Right atrium auricular region (tissue), 2 donors: ENCODE results near the gene ULK4. TPM values are rescaled to one million over a fixed set of nuclear protein-coding genes. Genes with fewer than 3 reads are reported as not detected.
"Not testable (repeated sequence)": the region's sequence is repeated elsewhere in the genome, so short reads cannot be mapped to it uniquely, and the experiment has no call there.

Experiments used
- DNase-seq: peaks from one replicate; pipeline ENCODE4 v3.0.0-alpha.2; 2019; ENCODE audit warnings: low spot score
- H3K27ac ChIP-seq, 2 donors: fragments of 200-600 bp; sonication (generic); 1 replicate in 1 of 2; 2 replicates in 1 of 2; pipeline ENCODE4 v1.5.1; 2016 to 2019
- H3K27me3 ChIP-seq, 2 donors: fragments of 200-600 bp; sonication (generic); one replicate each; pipeline versions ENCODE4 v1.5.1 to v1.6.0; 2017 to 2019
- H3K36me3 ChIP-seq: fragments of 200-600 bp; sonication (generic); one replicate; pipeline ENCODE4 v1.5.1; 2016
- H3K4me1 ChIP-seq, 2 donors: fragments of 200-600 bp; sonication (generic); one replicate each; pipeline versions ENCODE4 v1.5.1 to v1.6.0; 2017 to 2019
- H3K4me3 ChIP-seq, 2 donors: fragments of 200-600 bp; sonication (generic); 1 replicate in 1 of 2; 2 replicates in 1 of 2; pipeline ENCODE4 v1.5.1; 2017 to 2019; ENCODE audit warnings: mild to moderate bottlenecking in 1 of 2, moderate library complexity in 1 of 2
- H3K9me3 ChIP-seq, 2 donors: fragments of 200-600 bp; sonication (generic); one replicate each; pipeline ENCODE4 v1.5.1; 2019
- total RNA-seq, 2 donors: library from RNA; depleted of rRNA; stranded (reverse); fragments of >200 nt; gene quantifications; one replicate each; pipeline ENCODE4 v1.1.0, GENCODE V29; 2016
- TF ChIP-seq, protein P1 (sequence below), 2 donors: fragments of 200-600 bp; sonication (generic); IDR thresholded peaks; one replicate each; pipeline ENCODE4 v1.5.1; 2019; ENCODE audit warnings: antibody characterized with exemption in 2 of 2

The ULK4 gene
- total RNA-seq, 2 donors from 2014 or later: 7.1 to 10.1 TPM

DNA sequence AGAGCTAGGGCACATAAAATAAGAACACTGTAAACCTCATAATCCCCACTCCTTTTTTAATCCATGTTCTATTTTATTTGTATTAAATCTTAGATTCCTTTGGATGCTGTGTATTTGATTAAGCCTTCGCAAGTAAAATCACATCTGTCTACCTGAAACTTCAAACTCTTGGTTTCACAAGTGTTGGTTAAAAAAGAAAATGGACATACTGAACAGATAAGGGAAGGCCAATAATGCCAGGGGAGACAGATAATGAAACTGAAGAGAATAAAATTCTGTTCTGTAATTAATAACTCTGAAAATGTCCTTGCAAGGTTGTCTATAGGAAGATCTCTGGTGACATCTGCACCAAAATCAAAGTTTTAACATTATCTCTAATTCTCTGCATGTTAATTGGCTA lies 114.2 kb downstream of the ULK4 start:
- Histone ChIP-seq H3K4me3 (no peak overlapping the region), H3K27me3 (no peaks in the 10 kb centered on the region), H3K4me1 (no peaks in the 10 kb centered on the region), H3K36me3 (no peaks in the 10 kb centered on the region), H3K27ac (no peak overlapping the region), H3K9me3 (no peaks in the 10 kb centered on the region)
- DNase-seq: no peak
- TF ChIP-seq, protein P1, sequence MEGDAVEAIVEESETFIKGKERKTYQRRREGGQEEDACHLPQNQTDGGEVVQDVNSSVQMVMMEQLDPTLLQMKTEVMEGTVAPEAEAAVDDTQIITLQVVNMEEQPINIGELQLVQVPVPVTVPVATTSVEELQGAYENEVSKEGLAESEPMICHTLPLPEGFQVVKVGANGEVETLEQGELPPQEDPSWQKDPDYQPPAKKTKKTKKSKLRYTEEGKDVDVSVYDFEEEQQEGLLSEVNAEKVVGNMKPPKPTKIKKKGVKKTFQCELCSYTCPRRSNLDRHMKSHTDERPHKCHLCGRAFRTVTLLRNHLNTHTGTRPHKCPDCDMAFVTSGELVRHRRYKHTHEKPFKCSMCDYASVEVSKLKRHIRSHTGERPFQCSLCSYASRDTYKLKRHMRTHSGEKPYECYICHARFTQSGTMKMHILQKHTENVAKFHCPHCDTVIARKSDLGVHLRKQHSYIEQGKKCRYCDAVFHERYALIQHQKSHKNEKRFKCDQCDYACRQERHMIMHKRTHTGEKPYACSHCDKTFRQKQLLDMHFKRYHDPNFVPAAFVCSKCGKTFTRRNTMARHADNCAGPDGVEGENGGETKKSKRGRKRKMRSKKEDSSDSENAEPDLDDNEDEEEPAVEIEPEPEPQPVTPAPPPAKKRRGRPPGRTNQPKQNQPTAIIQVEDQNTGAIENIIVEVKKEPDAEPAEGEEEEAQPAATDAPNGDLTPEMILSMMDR (IDR thresholded peaks at IDR 0.05): no peak

DNA sequence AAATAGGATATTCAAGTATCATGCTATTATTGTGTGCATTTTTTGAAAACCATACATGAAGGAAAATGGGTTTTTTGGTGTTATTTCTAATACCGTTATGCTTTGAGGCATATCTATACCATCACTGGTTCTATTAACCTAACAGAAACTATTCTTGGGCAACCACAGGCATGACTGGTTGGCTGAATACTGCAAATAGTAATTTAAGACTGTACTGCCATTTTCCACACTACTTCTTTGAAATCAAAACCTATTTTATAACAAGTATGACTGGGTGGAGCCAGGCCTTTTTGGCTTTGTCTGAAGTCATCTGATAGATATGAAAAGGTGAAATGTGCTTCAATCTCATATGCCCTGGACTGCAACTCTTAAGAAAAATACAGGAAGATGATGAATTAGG lies 115.1 kb downstream of the ULK4 start:
- no peaks in the 10 kb centered on the region for H3K27me3 ChIP-seq
- no peak overlapping the region for H3K4me3 ChIP-seq
- H3K9me3 ChIP-seq: no peaks in the 10 kb centered on the region
- no peak overlapping the region for H3K27ac ChIP-seq
- no peak for DNase-seq
- H3K4me1 ChIP-seq: no peaks in the 10 kb centered on the region
- no peaks in the 10 kb centered on the region for H3K36me3 ChIP-seq
- TF ChIP-seq, protein P1 (IDR thresholded peaks at IDR 0.05): no peak

DNA sequence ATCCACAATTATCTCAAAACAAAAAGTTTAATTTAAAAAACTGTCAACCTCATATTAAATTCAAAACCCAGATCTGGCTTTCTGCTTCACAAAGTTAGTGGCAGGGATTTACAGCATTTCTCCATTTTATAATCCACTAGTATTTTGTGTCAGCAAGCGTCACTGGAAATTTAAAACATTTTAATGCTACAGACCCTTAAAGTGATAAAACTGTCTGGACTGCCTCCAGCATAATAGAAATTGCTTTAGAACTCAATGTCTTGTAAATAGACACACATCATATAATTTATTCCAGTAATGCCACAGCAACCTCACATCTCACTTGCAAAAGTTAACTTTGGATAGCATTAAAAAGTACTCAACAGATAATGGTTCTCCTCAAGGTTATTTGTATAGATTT lies 116.1 kb downstream of the ULK4 start:
- no peak overlapping the region for H3K4me3 ChIP-seq
- DNase-seq: no peak
- H3K36me3 ChIP-seq: no peaks in the 10 kb centered on the region
- no peaks in the 10 kb centered on the region for H3K4me1 ChIP-seq
- H3K27ac ChIP-seq: no peak overlapping the region
- TF ChIP-seq, protein P1 (IDR thresholded peaks at IDR 0.05): no peak
- no peaks in the 10 kb centered on the region for H3K27me3 ChIP-seq
- H3K9me3 ChIP-seq: no peaks in the 10 kb centered on the region

DNA sequence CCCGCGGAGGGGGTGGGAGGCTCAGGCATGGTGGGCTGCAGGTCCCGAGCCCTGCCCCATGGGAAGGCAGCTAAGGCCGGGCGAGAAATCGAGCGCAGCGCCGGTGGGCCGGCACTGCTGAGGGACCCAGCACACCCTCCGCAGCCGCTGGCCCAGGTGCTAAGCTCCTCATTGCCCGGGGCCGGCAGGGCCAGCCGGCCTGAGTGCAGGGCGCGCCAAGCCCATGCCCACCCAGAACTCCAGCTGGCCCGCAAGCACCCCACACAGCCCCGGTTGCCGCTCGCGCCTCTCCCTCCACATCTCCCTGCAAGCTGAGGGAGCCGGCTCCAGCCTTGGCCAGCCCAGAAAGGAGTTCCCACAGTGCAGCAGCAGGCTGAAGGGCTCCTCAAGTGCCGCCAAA lies 117.6 kb downstream of the ULK4 start:
- not testable (repeated sequence) for H3K36me3 ChIP-seq, H3K4me1 ChIP-seq, H3K27me3 ChIP-seq, H3K4me3 ChIP-seq, DNase-seq, H3K27ac ChIP-seq, H3K9me3 ChIP-seq

DNA sequence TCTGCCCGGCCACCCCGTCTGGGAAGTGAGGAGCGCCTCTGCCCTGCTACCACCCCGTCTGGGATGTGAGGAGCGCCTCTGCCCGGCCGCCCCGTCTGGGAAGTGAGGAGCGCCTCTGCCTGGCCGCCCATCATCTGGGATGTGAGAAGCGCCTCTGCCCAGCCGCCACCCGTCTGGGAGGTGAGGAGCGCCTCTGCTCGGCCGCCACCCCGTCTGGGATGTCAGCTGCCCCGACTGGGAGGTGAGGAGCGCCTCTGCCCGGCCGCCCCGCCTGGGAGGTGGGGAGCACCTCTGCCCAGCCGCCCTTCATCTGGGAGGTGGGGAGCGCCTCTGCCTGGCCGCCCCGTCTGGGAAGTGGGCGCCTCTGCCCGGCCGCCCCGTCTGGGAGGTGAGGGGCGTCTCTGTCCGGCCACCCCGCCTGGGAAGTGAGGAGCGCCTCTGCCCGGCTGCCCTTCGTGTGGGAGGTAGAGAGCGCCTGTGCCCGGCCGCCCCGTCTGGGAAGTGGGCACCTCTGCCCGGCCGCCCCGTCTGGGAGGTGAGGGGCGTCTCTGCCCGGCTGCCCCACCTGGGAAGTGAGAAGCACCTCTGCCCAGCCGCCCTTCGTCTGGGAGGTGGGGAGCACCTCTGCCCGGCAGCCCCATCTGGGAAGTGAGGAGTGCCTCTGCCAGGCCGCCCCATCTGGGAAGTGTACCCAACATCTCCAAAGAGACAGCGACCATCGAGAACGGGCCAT lies 120.8 kb downstream of the ULK4 start:
- not testable (repeated sequence) for H3K27ac ChIP-seq, H3K9me3 ChIP-seq, H3K27me3 ChIP-seq, H3K36me3 ChIP-seq, H3K4me3 ChIP-seq, H3K4me1 ChIP-seq, DNase-seq

DNA sequence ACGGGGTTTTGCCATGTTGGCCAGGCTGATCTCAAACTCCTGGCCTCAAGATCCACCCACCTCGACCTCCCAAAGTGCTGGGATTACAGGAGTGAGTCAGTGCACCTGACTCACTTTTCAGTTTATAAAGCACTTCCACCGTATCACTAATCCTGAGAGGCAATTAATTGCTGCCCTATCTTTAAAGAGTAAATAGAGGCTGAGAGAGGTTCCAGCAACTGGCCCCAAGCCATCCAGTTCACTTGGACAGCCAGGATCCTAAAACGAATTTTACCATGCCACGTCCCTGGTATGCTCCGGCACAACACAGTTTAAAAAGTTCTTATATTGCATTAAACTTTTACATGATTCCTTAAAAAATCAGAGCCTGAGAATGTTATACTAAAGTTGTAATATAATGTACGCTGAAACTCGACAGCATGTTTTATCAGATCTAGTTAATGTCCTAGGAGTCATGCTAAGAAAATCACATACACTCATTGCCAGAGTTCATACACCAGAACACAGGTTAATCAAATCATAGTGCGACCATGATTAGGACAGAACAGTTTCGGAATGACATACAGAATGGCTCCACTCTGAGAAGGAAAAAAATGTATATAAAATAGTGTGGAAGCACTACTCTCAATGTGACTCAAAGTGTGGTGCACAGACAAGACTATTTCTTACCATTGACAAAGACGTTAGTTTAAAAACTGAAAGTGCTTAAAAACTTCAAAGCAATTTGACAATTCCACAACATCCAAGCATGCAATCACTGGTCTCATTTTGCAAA lies 125.4 kb downstream of the ULK4 start:
- no peaks in the 10 kb centered on the region for H3K36me3 ChIP-seq
- H3K27ac ChIP-seq: no peak overlapping the region
- H3K27me3 ChIP-seq: no peaks in the 10 kb centered on the region
- peaks cover 0 to 8% of the 10 kb centered on the region in 2 donors for H3K9me3 ChIP-seq
- H3K4me1 ChIP-seq: no peaks in the 10 kb centered on the region
- no peak for DNase-seq
- TF ChIP-seq, protein P1 (IDR thresholded peaks at IDR 0.05): no peak
- H3K4me3 ChIP-seq: no peak overlapping the region
